KBM-7 (cell line): Measurements from ENCODE around the gene ZDHHC20.
"Not testable (repeated sequence)": the region's sequence is repeated elsewhere in the genome, so short reads cannot be mapped to it uniquely, and the experiment has no call there.

Experiments
- DNase-seq: peaks from one replicate; pipeline ENCODE4 v3.0.0-alpha.2; 2015
- in situ Hi-C: fragments of 300-500 bp; cut with MboI; formaldehyde crosslinking; loops from 2 replicates; pipeline ENCODE4 v1.14.3; 2020; ENCODE audit warnings: low sequenced_read_pairs, low pct_unique_long_range_greater_than_20kb, mixed read lengths

Gene ZDHHC20

GRCh38 chr13:21443171-21443570, 15.9 kb downstream of the ZDHHC20 start:
- in situ Hi-C loops: no loop called here
- no peak for DNase-seq

DNA sequence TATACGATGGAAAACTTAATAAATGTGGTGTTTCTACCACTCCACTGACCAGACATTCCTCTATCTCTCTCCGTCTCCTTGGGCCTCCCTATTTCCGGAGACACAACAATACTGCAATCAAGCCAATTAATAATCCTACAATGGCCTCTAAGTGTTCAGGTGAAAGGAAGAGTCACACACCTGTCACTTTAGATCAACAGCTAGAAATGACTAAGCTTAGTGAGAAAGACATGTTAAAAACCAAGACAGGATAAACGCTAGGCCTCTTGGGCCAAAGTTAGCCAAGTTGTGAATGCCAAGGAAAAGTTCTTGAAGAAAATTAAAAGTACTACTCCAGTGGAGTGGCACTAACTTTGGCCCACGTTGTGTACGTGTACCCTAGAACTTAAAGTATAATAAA, 22.5 kb downstream of the ZDHHC20 start:
- no peak for DNase-seq
- in situ Hi-C loops: no loop called here

GRCh38 chr13:21435687-21436151, 23.4 kb downstream of the ZDHHC20 start:
- DNase-seq: peak; percentile 46
- in situ Hi-C loops: no loop called here

DNA sequence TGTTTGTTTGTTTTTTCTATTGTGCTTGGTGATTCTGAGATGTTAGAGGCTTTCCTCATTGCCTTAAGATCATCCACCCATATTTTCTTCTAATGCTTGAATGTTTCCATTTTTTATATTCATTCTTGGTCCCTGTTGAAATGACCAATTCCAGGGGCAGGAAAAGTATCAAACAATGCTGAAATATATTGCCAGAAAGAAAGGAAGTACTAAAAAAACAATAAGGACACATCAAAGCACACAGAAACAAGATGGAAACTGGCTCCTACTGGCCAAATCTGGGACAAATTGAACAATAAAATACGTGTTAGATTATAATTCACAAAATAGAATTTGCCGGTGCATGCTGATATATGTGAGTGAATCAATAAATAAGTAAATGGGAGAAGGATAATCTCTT, 23.9 kb downstream of the ZDHHC20 start:
- in situ Hi-C loops: no loop called here
- DNase-seq: no peak

- DNase-seq: no peak
- in situ Hi-C loops: no loop called here
Observed at GRCh38 chr13:21434588-21434987, 24.5 kb downstream of the ZDHHC20 start.

- no peak for DNase-seq
- in situ Hi-C loops: no loop called here
Observed at GRCh38 chr13:21429211-21429610, 29.9 kb downstream of the ZDHHC20 start.

- DNase-seq: no peak
- in situ Hi-C loops: no loop called here
Observed at GRCh38 chr13:21427741-21428140, 31.4 kb downstream of the ZDHHC20 start.

DNA sequence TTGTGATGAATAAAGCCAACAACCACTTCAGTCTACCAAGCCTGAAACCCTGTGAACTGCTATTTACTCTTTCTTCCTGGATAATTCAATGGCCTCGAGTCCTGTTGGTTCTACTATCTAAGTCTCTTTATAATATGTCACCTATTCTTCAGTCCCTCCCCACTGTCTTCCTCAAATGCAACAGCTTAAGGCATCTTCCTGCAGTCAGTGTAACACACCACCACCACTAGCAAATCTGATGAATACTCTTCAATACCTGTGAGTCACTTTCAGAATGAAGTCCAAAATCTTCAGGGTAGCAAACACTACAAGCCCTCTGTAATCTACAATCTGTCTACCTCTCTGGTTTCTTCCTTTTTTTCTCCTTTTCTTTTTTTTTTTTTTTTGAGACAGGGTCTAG, 32.9 kb downstream of the ZDHHC20 start:
- in situ Hi-C loops: no loop called here
- DNase-seq: no peak

DNA sequence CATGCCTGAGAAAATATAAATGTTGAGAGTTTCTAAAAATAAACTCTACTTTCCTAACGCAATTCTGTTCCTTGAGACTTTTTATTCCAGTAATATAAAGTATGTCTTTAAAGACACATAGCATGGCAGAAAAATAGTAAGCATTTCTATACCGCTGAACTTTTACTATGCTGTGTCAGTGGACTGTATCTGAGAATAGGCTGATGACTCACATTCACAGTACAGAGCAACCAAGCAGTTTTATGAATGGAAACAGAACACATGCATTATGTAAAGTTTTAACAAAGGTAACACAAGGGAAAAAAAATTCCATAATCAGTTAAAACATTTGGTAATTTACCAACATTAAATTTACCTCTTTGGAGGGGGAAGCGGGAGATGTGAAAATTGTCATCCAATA, 38.4 kb downstream of the ZDHHC20 start:
- no peak for DNase-seq
- in situ Hi-C loops: no loop called here

DNA sequence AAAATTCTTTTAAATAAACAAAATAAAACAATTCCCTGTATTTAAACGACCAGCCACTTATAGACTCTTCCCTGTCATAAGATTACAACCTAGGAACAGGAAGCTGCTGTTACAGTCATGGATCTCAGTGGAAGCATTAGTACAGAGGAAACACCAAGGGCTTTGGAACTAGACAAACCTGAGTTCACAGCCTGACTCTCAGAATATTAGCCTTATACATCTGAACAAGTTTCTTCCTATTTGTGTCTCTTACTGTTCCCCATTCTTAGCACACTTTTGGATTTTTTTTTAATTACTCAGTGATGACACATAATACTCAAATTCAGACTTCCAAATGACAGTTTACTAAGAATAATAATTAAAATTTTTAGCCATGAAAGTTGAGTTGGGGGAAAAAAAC, 46.1 kb downstream of the ZDHHC20 start:
- in situ Hi-C loops: no loop called here
- no peak for DNase-seq

DNA sequence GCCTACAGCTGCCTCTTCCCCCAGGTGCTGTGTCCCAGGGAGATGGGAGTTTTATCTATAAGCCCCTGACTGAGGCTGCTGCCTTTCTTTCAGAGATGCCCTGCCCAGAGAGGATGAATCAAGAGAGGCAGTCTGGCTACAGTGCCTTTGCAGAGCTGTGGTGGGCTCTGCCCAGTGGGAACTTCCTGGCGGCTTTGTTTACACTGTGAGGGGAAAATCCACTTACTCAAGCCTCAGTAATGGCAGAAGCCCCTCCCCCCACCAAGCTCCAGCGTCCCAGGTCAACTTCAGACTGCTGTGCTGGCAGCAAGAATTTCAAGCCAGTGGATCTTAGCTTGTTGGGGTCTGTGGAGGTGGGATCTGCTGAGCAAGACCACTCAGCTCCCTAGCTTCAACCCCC, 48.6 kb downstream of the ZDHHC20 start:
- DNase-seq, in situ Hi-C loops: not testable (repeated sequence)

GRCh38 chr13:21405309-21405708, 53.8 kb downstream of the ZDHHC20 start:
- in situ Hi-C loops: no loop called here
- no peak for DNase-seq

DNA sequence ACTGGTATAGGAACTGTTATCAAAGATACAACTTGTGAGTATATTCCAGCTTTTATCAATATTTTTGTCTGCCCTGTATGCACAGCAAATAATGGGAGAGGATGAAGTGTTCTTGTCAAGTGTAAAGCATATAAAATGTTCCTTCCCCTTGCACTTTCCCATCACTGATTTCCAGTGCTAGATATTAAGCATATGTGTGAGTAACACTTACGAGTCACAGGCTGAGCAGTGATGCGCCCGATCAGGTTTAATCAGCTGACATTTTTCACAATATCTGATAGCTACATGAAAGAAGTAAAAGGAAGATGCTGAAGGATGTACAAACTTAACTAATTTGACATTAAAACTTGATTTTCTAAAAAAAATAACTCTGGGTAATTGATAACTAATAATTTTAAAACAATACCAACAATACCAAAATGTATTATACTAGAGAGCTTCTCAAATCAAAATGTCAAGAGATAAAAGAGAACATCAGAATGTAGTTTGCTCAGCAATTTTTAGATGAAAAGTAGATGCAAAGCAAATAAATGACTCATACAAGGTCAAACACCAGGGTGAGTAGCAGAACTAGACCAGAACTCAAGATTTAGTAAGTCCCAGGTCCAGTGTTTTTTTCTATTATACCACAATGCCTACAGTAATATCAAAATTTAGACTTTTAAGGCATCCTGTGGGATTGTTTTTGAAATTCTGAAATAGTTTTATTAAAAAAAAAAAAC, 56.4 kb downstream of the ZDHHC20 start:
- DNase-seq: no peak
- in situ Hi-C loops: no loop called here

- in situ Hi-C loops: no loop called here
- DNase-seq: peak; percentile 42
Observed at GRCh38 chr13:21399741-21400140, 59.4 kb downstream of the ZDHHC20 start.

- in situ Hi-C loops: no loop called here
- peak; percentile 13 for DNase-seq
Observed at GRCh38 chr13:21395953-21396352, 63.1 kb downstream of the ZDHHC20 start.

DNA sequence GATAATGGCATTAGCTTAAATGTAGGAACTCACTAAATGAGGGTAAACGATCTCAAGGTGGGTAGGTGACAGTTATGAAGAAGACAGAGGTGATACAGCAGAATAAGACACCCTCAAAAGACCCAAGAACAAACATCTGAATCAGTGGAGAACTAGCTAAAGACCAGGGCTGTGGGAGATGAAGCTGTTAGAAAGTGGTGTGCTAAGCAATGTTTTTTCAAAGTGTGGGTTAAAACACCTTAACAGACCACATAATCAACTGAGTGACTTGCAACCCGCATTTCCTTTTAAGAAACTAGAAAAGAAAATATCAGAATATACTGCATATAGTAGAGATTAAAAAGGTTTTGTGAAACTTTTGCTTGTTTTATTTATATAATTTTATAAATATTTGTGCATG, 70.0 kb downstream of the ZDHHC20 start:
- in situ Hi-C loops: no loop called here
- DNase-seq: no peak

DNA sequence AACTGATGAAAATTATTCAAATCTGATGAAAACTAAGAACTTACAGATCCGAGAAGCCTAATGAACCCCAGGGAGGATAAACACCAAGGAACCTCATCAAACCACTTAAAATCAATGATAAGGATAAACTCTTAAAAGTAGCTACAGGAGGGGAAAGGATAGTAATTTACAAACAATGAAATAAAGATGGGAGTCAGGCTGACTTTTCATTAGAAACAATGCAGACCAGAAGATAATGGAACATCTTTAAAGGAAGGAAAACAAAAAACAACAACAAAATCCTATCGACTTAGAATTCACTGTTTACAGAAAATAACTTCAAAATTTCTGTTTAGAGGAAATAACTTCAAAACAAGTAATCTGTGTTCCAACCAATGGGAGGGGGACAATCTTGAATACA, 73.4 kb downstream of the ZDHHC20 start:
- in situ Hi-C loops: no loop called here
- no peak for DNase-seq

DNA sequence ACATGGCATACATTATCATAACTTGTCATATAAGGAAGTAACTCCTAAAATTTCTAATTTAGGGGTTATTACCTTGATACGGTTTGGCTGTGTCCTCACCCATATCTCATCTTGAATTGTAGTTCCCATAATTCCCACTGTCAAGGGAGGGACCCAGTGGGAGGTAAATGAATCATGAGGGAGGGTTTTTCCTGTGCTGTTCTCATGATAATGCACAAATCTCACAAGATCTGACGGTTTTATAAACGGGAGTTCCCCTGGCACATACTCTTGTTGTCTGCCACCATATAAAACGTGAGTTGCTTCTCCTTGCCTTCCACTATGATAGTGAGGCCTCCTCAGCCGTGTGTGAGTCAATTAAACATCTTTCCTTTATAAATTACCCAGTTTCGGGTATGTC, 76.0 kb downstream of the ZDHHC20 start:
- DNase-seq: no peak
- in situ Hi-C loops: no loop called here

GRCh38 chr13:21376998-21377985, 81.8 kb downstream of the ZDHHC20 start:
- in situ Hi-C loops, DNase-seq: not testable (repeated sequence)

DNA sequence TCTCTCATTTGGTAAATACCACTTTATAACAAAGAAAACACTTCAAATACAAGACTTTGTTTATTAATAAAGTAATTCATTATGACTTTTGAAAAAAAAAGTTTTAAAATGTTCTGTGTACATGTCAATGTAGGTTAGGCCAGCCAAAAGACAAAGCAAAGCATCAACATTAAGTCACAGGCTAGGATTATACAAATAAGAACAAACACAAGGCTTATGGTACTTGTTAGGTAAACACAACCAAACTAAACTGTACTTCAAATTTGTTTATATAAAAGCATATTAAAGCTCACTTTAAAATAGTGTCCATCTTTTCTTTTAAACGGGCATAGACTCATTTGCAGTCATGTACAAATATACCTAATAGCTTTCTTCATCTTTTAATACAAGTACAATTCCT, 86.6 kb downstream of the ZDHHC20 start:
- in situ Hi-C loops: no loop called here
- DNase-seq: no peak
